Activated B cell treated with CpG ODN at 0.5 μM for 24 hours (primary cell): ENCODE measurements around the gene DENND5B. TPM values are rescaled to one million over a fixed set of nuclear protein-coding genes. Genes with fewer than 3 reads are reported as not detected.
A peak's percentile ranks its signal among the peaks of the same experiment; 100 is the strongest.

ENCODE experiments used
- ATAC-seq: fragments of 200-7000 bp; cut with Tn5 transposase; one replicate; pipeline ENCODE4 v1.10.0; 2021; ENCODE audit warnings: low read depth, mild to moderate bottlenecking, moderate library complexity
- CTCF ChIA-PET: fragments of 350-600 bp; sonication (Branson Sonifier 250); formaldehyde crosslinking; loops from one replicate; lab custom pipeline; 2021; ENCODE audit warnings: antibody characterized with exemption; lab: Charles Lee
- POLR2A ChIA-PET: fragments of 350-600 bp; sonication (Branson Sonifier 250); formaldehyde crosslinking; loops from one replicate; lab custom pipeline; 2021; ENCODE audit warnings: antibody characterized with exemption; lab: Charles Lee
- DNase-seq: peaks from one replicate; pipeline ENCODE4 v3.0.0; 2022
- H3K27ac Mint-ChIP-seq: one replicate; pipeline ENCODE4 v1.8.0; 2020; ENCODE audit warnings: mixed read lengths
- H3K27me3 Mint-ChIP-seq: one replicate; pipeline ENCODE4 v1.8.0; 2021; ENCODE audit warnings: mixed read lengths
- H3K36me3 Mint-ChIP-seq: one replicate; pipeline ENCODE4 v1.8.0; 2021; ENCODE audit warnings: low read depth, mixed read lengths
- H3K4me1 Mint-ChIP-seq: one replicate; pipeline ENCODE4 v1.8.0; 2021; ENCODE audit warnings: mixed read lengths
- H3K4me3 Mint-ChIP-seq: one replicate; pipeline ENCODE4 v1.8.0; 2020; ENCODE audit warnings: mild to moderate bottlenecking, mixed read lengths
- H3K9me3 Mint-ChIP-seq: one replicate; pipeline ENCODE4 v1.8.0; 2020; ENCODE audit warnings: mixed read lengths
- CTCF ChIP-seq: fragments of 200-600 bp; IDR thresholded peaks from one replicate; pipeline ENCODE4 v1.8.0; 2022; ENCODE audit warnings: antibody characterized with exemption, mild to moderate bottlenecking
- intact Hi-C: fragments of 100-400 bp; cut with micrococcal nuclease; formaldehyde crosslinking; loops from one replicate; pipeline ENCODE4 v1.15.1; 2024
- total RNA-seq: library from RNA; stranded (reverse); gene quantifications from 2 replicates; pipeline ENCODE4 v1.2.3, GENCODE V29; 2022

Gene DENND5B
- total RNA-seq, 1 donor from 2014 or later, result 64.1 TPM

- no peak for TF ChIP-seq CTCF
- Mint-ChIP-seq H3K4me1 (peaks cover 80% of the 10 kb centered on the region), H3K4me3 (no peak overlapping the region), H3K27ac (no peak overlapping the region), H3K36me3 (peaks cover 45% of the 10 kb centered on the region), H3K9me3 (peaks cover 9% of the 10 kb centered on the region), H3K27me3 (no peaks in the 10 kb centered on the region)
- ATAC-seq (no peak), DNase-seq (no peak)
- ChIA-PET POLR2A (no interaction called here), CTCF (no interaction called here)
- intact Hi-C loops, result no loop called here
Measured at GRCh38 chr12:31536672-31537071, 54.3 kb downstream of the DENND5B start.

- ATAC-seq (no peak), DNase-seq (no peak)
- Mint-ChIP-seq H3K9me3 (no peaks in the 10 kb centered on the region), H3K4me1 (peaks cover 62% of the 10 kb centered on the region), H3K27ac (no peak overlapping the region), H3K36me3 (peaks cover 20% of the 10 kb centered on the region), H3K27me3 (no peaks in the 10 kb centered on the region), H3K4me3 (no peak overlapping the region)
- ChIA-PET POLR2A (interaction anchor here (0.5 to 0.9 kb wide), 2 partner anchors 56 to 269 kb away, joined by 4 read pairs; no protein-coding TSS in a partner anchor), CTCF (no interaction called here)
- TF ChIP-seq CTCF, result no peak
- intact Hi-C loops, result no loop called here
Measured at GRCh38 chr12:31533470-31533869, 57.5 kb downstream of the DENND5B start.

- peak overlapping the region; percentile 5 for H3K27ac Mint-ChIP-seq
- no peaks in the 10 kb centered on the region for H3K27me3 Mint-ChIP-seq
- peaks cover 20% of the 10 kb centered on the region for H3K36me3 Mint-ChIP-seq
- DNase-seq, result no peak
- H3K4me1 Mint-ChIP-seq, result peaks cover 59% of the 10 kb centered on the region
- intact Hi-C loops, result no loop called here
- TF ChIP-seq CTCF, result no peak
- no peaks in the 10 kb centered on the region for H3K9me3 Mint-ChIP-seq
- ChIA-PET POLR2A (interaction anchor here (0.7 kb wide), 1 partner anchor 13 kb away, joined by 5 read pairs; no protein-coding TSS in a partner anchor), CTCF (no interaction called here)
- ATAC-seq, result no peak
- no peak overlapping the region for H3K4me3 Mint-ChIP-seq
Measured at GRCh38 chr12:31531893-31532292, 59.0 kb downstream of the DENND5B start.

GRCh38 chr12:31528095-31528494 lies 62.8 kb downstream of the DENND5B start:
- peaks cover 59% of the 10 kb centered on the region for H3K4me1 Mint-ChIP-seq
- no peaks in the 10 kb centered on the region for H3K27me3 Mint-ChIP-seq
- no peak overlapping the region for H3K27ac Mint-ChIP-seq
- no peaks in the 10 kb centered on the region for H3K9me3 Mint-ChIP-seq
- TF ChIP-seq CTCF, result no peak
- ChIA-PET CTCF (no interaction called here), POLR2A (no interaction called here)
- intact Hi-C loops, result loop anchor here (5.0 kb wide), 1 partner anchor 59 kb away; no protein-coding TSS in a partner anchor
- peaks cover 4% of the 10 kb centered on the region for H3K36me3 Mint-ChIP-seq
- no peak for DNase-seq
- ATAC-seq, result no peak
- no peak overlapping the region for H3K4me3 Mint-ChIP-seq

- DNase-seq, result no peak
- peaks cover 4% of the 10 kb centered on the region for H3K36me3 Mint-ChIP-seq
- H3K4me3 Mint-ChIP-seq, result no peak overlapping the region
- ChIA-PET POLR2A (no interaction called here), CTCF (no interaction called here)
- H3K4me1 Mint-ChIP-seq, result peaks cover 51% of the 10 kb centered on the region
- no peak for ATAC-seq
- no peak overlapping the region for H3K27ac Mint-ChIP-seq
- TF ChIP-seq CTCF, result no peak
- H3K27me3 Mint-ChIP-seq, result no peaks in the 10 kb centered on the region
- H3K9me3 Mint-ChIP-seq, result no peaks in the 10 kb centered on the region
- intact Hi-C loops, result loop anchor here (2.0 to 5.0 kb wide), 2 partner anchors 60 to 110 kb away; no protein-coding TSS in a partner anchor
Measured at GRCh38 chr12:31527083-31527482, 63.9 kb downstream of the DENND5B start.
